GM18519 (cell line): Measurements from ENCODE around the gene GABRD.

Experiments used
- ATAC-seq: cut with Tn5 transposase; IDR thresholded peaks from one replicate; pipeline ENCODE4 v1.9.1; 2021; ENCODE audit warnings: mild to moderate bottlenecking, moderate library complexity; ENCODE audit not compliant: unreplicated experiment, low FRiP score

Gene GABRD

DNA sequence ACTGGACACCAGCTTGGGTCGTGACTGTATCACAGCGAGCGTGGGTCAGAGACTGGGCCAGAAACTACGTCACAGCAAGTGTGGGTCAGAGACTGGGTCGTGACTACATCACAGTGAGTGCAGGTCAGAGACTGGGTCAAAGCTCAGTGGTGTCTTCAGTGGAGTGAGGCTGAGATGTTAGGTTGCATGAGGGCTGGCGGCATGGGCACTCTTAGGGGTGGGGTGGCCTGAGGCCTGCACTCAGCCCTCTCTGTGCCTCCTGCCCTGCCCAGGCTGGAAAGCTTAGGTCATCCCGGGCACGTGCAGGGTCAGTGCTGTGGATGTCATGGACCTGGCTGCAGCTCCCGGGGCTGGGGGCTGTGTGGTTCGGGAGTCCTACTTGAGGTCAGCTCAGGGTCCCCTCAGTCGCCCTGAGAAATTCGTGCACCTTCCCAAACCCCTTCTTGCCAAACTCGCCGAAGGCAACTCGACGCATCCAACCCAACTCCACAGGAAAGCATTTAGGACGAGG is 34.5 kb upstream of the GABRD start:
- ATAC-seq: no peak

DNA sequence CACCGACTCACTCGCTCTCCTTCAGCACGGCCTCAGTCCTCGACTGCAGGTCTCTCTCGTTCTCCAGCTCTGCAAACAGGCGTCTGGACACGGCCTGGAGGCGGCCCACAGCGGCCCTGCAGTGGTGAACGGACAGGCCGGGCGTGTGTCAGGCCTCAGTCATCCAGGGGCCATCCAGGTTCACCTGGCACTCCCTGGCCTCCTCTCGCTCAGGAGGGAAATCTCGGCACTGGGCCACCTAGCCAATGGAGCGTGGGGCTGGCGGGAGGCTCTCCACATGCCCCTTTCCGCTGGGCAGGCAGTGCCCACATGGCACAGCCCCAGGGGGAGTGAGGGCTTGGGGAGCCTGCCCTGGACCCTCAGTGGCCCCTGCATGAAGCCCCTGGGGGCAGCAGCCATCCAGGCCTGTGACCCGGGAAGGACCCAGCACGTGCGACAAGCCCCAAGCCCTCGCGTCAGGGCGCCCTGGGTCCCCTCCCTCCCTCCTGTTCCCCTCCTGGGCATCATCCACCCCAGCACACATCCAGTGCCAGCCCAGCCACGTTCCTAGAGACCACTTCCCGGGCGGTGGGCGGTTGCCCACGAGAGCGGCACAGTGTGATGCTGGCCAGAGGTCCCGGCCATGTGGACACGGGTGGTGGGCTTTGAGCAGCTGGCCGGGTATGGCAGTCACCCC is 33.6 kb upstream of the GABRD start:
- no peak for ATAC-seq

DNA sequence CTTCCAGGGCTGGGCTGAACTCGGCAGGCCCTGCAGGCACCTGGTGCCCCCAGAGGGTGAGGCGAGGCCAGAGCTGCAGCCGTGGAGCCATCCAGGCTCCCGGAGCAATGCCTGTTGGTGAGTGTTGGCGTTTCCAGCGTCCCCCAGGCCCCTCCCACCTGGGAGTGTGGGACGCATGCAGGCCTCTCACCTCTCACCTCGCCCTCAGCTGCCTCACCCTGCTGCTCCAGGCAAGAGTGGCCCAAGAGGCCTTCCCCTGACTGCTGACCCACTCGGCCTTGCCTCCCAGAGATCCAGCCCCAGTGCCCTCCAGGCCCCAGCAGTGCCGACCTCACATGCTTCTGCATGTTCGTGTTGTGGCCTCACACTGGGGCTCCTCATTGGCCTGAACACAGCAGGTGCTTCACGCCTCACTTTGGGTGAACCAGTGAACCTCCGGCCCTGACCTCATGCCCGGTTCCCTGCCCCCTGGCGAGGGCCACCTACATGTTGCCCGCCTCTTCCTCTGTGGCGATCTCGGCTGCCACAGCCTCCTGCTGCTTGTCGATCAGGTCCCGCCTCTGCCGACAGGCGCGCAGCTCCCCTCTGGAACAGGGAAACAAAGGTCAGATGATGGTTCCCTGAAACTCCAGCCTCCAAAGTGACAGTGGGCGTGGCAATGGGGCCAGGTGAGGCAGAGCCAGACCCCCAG is 32.5 kb upstream of the GABRD start:
- ATAC-seq: no peak

DNA sequence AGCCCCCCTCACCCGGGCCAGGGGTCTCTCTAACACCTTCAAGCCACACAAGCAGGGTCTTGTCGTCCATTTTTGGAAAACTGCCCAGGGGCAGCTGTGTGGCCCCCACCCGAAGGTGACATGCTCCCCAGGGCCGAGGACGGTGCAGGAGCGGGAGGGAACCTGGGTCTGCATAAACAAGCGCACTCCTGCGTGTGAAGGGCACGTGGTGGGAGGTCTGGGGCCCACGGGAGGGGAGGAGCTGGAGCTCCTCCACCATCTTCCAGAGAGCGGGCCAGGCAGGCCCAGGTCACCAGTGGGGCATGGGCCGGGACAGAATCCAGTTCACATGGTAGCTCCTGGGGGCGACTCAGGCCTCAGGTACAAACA is 32.0 kb upstream of the GABRD start:
- no peak for ATAC-seq

DNA sequence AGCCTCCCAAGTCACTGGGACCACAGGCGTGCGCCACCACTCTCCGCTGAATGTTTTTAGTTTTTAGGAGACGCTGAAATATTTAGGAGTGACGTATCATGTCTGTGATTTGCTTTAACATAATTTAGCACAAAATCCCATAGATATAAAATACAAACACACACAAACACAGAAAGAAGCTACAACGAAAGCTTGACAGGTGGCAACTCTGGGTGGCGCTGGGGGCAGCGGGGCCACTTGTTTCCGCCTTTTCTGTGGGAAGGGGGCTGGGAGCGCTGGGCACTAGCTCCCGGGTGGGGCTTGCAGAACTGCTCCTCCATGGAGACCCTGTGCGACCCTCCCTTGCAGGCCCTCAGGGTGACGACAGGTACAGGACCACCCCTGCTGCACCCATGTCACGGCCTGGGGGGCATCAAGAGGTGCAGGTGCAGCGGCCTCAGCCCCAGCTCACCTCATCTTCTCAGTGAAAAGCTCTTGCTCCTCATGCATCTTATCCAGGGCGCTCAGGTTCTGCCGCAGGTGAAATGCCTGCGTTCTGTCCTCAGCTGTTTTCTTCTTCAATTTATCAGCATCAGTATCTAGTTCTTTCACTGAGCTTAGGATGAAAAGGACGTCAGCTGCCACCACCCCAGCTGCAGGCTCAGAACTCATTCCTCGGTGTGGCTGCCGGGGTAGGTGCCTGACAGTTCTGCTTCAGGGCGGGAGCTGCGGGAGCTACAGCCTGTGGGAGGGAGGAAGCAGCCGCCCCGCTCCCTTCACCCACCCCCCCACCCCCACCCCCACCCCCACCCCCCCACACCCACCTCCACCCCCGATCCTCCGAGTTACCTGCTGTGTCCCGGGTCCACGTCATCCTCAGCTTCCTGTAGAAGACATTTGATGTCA is 30.8 kb upstream of the GABRD start:
- ATAC-seq: no peak

DNA sequence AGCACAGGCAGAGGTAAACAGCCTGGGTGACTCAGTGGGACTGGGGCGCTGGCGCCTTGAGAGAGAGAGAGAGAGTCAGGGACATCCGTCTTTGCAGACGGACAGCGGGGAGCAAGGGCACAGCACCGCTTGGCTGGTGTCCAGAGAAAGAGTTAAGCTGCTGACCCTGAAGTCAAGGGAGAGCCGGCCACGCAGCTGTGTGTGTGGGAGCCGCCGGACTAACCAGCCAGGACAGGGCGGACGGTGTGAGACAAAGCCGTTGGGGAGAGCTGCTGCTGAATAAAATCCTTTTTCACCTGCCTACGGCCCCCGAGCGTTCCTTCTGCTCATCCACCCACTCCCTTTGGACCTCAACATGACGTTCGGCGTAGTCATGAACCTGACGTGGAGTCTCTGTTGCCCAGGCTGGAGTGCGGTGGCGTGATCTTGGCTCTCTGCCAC is 30.0 kb upstream of the GABRD start:
- ATAC-seq: no peak

DNA sequence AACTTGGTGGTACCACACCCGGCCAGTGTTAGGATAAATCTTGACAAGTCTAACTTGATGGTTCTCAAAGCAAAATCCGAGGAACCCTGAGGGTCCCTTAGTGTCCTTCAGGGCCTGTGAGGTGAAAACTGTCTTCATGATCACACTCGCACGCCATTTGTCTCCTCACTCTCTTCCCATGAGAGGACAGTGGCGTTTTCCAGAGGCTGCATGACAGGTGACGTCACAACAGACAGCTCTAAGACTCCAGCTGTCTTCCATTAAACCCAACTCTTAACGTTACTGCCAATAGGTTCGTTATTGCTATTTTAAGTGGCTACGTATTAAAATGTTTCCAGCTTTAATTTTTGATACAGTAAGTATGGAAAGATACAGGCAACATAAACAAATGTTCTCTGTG is 29.4 kb upstream of the GABRD start:
- ATAC-seq: no peak

DNA sequence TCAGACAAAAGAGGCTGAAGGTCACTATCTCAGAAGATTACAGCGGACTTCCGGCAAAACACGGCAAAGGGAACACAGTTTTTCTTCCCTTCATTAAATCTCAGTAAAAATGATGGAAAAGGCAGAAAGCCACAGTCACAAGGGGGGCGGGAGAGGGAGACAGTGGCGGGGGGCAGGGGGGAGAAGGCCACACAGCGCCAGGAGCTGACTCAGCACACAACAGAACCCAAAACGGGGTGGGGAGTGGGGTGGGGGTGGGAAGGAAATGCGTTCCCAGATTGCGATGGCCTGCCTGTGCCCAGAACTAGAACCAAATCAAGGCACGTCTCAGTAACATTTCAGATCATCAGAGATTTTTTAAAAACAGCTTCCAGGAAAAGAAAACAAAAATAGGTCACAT is 28.9 kb upstream of the GABRD start:
- ATAC-seq: no peak

DNA sequence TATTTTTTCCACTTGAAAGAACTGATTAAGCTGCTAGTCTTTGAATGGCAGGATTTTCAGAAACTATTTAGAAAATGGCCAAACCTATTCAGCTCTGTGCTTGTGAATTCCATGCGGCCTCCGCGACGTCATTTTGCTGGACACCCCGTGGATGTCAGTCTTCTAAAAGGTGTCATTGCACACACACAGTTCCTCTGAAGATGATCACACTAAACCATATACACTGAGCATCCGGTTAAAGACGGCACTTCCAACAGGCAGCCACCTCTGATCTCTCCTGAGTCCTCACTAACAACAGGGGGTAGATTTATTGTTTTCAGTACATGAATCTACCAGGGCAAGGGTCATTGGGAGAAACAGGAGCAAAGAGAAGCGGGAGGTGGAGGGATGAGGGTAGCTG is 24.6 kb upstream of the GABRD start:
- ATAC-seq: no peak

DNA sequence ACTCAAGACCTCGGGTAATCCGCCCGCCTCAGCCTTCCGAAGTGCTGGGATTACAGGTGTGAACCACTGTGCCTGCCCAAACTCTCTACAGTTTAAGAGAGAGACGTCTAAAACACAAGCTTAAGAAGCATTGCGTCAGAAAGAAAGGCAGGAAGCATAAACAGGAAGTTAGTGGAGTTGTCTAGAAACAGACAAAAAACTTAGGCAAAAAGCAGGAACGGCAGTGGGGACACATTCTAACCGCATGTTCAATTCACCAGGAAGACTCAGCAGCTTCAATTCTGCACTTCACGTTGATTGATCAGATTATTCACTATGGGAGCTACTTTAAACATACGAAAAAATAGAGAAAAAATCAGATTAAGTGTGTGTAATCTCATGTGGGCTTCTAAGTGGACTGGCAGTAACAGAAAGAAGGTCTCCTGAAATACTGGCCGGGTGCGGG is 22.9 kb upstream of the GABRD start:
- no peak for ATAC-seq

DNA sequence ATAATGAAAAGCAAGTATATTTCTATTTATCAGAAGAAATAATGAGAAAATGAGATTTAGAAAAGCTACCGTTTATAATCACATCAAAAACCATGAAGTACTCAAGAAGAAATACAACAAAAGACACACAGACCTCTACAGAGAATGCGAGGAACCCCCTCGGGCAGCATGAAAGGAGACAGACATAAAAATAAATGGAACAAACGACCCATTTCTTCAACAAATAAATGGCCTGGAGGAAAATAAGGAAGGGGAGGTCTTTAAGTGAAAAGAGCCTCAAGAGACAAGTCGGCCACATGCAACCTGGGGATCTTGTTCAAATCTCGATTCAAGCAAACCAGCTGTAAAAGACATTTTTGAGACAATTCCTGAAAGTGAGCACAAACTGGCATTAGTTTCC is 21.6 kb upstream of the GABRD start:
- ATAC-seq: no peak

DNA sequence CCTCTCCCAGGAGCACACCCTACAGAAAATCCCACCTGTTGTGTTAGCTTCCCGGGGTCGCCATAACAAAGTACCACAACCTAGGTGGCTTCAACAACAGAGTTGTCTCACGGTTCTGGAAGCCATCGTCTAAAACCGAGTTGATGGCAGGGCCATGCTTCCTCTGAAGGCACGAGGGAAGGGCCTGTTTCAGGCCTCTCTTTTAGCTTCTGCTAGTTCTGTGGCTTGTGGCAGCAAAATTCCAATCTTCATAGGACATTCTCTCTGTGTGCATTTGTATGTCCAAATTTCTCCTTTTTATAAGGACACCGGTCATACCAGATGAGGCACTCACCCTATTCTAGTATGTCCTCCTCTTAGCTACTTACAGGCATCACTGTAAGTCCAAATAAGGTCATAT is 18.7 kb upstream of the GABRD start:
- ATAC-seq: no peak

DNA sequence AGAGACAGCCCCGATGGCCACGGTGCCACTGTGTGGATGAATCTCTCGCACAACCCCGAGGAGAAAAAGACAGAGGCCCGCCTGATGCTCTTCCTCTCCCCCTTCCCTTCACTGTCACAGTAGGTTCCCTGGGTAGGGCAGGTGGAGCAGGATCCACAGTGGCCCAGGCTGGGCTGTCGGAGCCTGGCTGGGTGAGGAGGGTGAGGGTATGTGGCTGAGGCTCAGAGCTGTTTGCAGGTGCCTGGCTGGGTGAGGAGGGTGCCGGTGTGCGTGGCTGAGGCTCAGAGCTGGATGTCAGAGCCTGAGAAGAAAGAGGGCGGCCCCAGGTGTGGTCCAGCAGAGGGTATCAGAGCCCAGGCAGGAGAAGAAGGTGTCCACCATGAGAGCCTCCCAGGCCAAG is 18.3 kb upstream of the GABRD start:
- ATAC-seq: no peak

DNA sequence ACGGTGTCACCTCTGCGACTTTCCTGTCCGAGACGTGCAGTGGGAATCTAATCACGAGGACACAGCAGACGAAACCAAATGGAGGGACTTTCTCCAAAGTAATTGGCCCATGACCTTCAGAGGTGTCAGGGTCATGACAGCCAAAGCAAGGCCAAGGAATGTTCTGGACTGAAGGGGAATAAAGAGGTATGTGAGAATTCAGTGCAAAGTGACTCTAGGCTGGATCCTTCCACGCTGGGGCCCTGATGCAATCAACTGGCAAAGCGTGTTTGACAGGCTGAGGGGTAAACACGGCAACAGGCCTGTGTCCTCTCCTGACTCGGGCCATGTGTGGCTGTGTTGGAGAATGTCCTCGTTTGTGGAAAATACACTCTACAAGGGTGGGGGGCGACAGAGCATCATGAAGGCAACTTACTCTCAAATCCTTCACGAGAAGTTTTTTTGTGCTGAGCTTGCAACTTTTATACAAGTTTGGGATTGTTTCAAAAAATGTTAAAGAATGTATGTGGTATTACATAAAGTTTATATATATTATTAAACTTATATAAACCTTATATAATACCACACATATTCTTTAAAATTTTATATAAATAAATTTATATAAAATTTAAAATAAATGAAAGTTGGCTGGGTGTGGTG is 17.3 kb upstream of the GABRD start:
- no peak for ATAC-seq

DNA sequence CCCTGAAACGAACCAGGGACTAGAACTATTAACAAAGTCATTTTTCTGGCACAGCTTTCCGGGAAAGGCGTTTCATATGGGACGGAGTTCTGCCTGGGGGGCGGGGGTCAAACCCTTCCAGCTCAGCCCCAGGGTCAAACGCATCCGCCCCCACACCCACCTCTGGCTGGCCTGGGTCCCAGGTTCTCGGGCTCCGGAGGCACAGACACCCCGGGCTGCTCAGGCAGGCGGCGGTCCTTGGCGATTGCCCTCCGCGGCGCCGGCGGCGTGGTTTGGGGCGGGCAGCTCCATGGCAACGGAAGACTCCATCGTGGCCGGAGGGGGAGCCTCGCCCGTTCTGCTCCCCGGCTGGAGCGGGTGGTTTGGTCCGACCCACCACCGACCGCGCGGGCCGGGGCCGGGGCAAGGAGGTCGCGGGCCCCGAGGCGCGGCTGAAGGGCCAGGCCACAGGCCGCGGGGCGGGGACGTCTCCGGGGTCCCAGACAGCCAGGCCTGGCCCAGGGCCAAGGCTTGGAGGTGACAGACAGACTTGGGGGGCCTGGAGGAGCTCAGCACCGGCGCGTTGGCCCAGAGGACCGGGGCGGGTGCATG is 15.5 kb upstream of the GABRD start, which contains the start of gene CFAP74:
TSS of gene CFAP74 (minus strand) at position 246 of the 591 bp plus-strand sequence. CDS start 12,830 bp downstream, outside the sequence.
- no peak for ATAC-seq

DNA sequence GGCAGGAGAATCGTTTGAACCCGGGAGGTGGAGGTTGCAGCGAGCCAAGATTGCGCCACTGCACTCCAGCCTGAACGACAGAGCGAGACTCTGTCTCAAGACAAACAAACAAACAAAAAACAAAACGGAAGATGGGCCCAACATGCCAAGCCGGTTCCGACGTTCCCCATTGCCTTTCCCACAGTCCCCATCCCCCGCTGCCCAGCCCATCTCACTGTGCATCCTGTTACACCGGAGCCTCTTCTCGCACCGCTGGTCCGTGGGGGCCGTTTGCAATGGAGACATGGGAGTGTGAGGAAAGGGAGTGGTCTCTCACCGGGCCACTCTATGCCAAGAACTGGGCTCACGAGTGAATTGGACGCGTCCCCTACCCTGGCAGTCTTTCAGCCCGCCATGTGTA is 14.3 kb upstream of the GABRD start:
- ATAC-seq: no peak

DNA sequence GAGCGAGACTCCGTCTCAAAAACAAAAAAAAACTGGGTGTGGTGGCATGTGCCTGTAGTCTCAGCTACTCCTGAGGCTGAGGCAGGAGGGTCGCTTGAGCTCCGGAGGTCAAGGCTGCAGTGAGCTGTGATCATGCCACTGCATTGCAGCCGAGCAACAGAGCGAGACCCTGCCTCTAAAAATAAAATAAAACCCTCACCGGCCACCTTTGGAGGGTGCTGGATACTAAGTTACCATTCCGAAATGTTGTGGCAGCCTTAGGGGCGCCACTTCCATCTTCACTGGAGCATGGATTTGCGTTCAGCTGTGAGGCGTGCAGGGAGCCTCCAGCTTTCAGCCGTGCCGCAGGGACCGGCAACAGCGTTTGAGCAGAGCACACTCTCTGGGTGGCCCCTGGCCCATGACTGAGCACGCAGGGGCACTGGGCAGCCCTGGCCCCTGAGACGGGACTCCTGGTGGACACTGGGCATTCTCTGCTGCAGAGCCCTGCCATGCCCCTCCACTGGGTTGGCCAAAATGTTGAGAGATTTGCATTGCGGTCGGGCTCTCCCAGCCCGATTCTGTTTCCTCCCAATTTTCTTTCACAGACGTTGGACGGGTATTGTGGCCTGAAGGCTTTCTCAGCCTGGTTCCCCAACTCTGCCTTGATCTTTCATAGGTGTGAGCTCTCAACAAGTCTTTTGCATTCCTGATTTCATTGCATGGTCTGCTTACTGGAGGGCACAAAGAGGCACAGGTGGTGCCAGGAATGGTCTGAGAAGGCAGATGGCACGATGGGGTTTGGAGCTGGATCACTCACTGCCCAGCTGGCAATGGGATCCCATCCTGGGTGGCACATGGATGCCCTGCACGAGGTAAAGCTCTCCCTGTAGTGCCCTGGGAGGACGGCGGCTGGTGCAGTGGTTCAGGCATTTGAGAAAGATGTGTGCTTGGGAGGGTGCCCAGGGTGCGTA is 9.8 kb upstream of the GABRD start:
- no peak for ATAC-seq

DNA sequence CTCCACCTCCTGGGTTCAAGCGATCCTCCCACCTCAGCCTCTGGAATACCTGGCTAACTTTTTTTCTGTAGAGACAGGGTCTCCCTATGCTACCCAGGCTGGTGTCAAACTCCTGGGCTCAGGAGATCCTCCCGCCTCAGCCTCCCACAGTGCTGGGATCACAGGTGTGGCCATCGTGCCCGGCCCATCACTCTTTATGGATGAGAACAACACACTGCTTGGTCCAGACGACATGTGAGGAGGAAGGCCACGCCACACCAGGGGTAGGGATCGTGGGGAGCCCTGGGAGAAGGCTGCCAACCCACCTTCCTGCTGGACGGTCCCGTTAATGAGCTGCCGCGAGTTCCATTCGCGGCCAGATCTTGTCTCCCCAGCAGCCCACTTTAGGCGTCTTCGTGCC is 5.0 kb upstream of the GABRD start:
- ATAC-seq: no peak
